ENCODE measurements around the gene PKP4.

- TF ChIP-seq CTCF (conservative IDR thresholded peaks at IDR 0.05; ENCODE audit: low read depth in 2 of 2) (no peak), POLR2AphosphoS5 (IDR thresholded peaks at IDR 0.05; ENCODE audit: low read depth) (no peak)
These were observed 43.6 kb downstream of the PKP4 start for GRCh38 chr2:158500333-158500732.
